ENCODE data around the gene PCBP3.

DNA sequence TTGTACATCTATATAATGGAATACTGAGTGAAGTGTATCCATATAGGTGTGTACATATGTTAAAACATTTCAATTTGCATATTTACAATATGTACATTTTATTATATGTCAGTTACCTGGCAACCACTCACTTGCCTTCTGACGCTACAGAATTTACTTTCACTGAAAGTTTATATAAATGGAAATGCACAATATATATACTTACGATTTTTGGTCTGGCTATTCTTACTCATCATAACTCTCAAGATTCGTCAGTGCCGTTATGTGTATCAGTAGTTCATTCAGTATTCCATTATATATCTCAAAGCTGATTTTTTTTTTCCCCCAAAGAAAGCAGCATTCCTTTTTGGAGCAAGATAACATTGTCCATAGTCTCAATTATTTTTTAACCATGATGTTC, 138.2 kb downstream of the PCBP3 start:
- TF ChIP-seq CTCF (IDR thresholded peaks at IDR 0.05; ENCODE audit: insufficient read depth, low read length) (no peak), GABPA (IDR thresholded peaks at IDR 0.05; ENCODE audit: low read depth) (no peak), POLR2AphosphoS5 (IDR thresholded peaks at IDR 0.05; ENCODE audit: low read depth) (no peak), SPI1 (IDR thresholded peaks at IDR 0.05; ENCODE audit: borderline replicate concordance, low read depth) (no peak)
- TF ChIP-seq, protein P1, sequence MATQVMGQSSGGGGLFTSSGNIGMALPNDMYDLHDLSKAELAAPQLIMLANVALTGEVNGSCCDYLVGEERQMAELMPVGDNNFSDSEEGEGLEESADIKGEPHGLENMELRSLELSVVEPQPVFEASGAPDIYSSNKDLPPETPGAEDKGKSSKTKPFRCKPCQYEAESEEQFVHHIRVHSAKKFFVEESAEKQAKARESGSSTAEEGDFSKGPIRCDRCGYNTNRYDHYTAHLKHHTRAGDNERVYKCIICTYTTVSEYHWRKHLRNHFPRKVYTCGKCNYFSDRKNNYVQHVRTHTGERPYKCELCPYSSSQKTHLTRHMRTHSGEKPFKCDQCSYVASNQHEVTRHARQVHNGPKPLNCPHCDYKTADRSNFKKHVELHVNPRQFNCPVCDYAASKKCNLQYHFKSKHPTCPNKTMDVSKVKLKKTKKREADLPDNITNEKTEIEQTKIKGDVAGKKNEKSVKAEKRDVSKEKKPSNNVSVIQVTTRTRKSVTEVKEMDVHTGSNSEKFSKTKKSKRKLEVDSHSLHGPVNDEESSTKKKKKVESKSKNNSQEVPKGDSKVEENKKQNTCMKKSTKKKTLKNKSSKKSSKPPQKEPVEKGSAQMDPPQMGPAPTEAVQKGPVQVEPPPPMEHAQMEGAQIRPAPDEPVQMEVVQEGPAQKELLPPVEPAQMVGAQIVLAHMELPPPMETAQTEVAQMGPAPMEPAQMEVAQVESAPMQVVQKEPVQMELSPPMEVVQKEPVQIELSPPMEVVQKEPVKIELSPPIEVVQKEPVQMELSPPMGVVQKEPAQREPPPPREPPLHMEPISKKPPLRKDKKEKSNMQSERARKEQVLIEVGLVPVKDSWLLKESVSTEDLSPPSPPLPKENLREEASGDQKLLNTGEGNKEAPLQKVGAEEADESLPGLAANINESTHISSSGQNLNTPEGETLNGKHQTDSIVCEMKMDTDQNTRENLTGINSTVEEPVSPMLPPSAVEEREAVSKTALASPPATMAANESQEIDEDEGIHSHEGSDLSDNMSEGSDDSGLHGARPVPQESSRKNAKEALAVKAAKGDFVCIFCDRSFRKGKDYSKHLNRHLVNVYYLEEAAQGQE (IDR thresholded peaks at IDR 0.05; ENCODE audit: insufficient replicate concordance, low read depth): no peak
